Testis (tissue), 5 donors: Measurements from ENCODE around the gene TM2D1. TPM values are rescaled to one million over a fixed set of nuclear protein-coding genes. Genes with fewer than 3 reads are reported as not detected.

Source experiments
- DNase-seq: peaks from one replicate; pipeline ENCODE4 v3.0.0-alpha.2; 2019
- H3K27ac ChIP-seq, 2 donors: fragments of 200-600 bp; sonication (generic); one replicate each; pipeline ENCODE4 v1.5.1; 2019
- H3K27me3 ChIP-seq: fragments of 200-600 bp; sonication (generic); one replicate; pipeline ENCODE4 v1.5.1; 2019
- H3K36me3 ChIP-seq: fragments of 200-600 bp; sonication (generic); one replicate; pipeline ENCODE4 v1.5.1; 2017; ENCODE audit warnings: low read depth; ENCODE audit errors: missing control alignments
- H3K4me1 ChIP-seq: fragments of 200-600 bp; sonication (generic); one replicate; pipeline ENCODE4 v1.5.1; 2019
- H3K4me3 ChIP-seq, 2 donors: fragments of 200-600 bp; sonication (generic); one replicate each; pipeline ENCODE4 v1.5.1; 2017 to 2019
- H3K9me3 ChIP-seq: fragments of 200-600 bp; sonication (generic); one replicate; pipeline ENCODE4 v1.5.1; 2017
- POLR2A ChIP-seq: fragments of 450-650 bp; IDR thresholded peaks from one replicate; pipeline ENCODE4 v1.6.1; 2017; ENCODE audit warnings: antibody characterized with exemption, mild to moderate bottlenecking, moderate library complexity
- WGBS, 2 donors: methylation state at CpG; one replicate each; pipeline ENCODE4 v1.1.5; 2018; 5-methylcytosine and 5-hydroxymethylcytosine counted together
- intact Hi-C: fragments of 100-400 bp; cut with DNase I; formaldehyde crosslinking; loops from one replicate; pipeline ENCODE4 v1.15.1; 2023; ENCODE audit warnings: low total_unique reads
- long read RNA-seq, 2 donors: transcript quantifications; one replicate each; lab custom pipeline, GENCODE V29; 2026
- polyA plus RNA-seq: library from polyadenylated mRNA; stranded (reverse); fragments of 350-450 nt; fragmentation: Illumina TruSeq; extraction: RNeasy Lipid Tissue Mini Kit (QIAGEN cat#74804); gene quantifications from one replicate; pipeline ENCODE4 v1.2.3, GENCODE V29; 2014; ENCODE audit warnings: low read depth, low replicate concordance; ENCODE audit not compliant: insufficient read depth
- total RNA-seq, 2 donors: library from RNA; depleted of rRNA; stranded (reverse); fragments of >200 nt; gene quantifications; one replicate each; pipeline ENCODE4 v1.2.3, GENCODE V29; 2016
- TF ChIP-seq, protein P1 (sequence below), 3 experiments: fragments of 450-650 bp in 2 of 3; fragments of 200-600 bp in 1 of 3; sonication (generic) in 1 of 3; IDR thresholded peaks; one replicate each; pipeline ENCODE4 v1.5.1; 2016 to 2019; ENCODE audit warnings: antibody characterized with exemption in 3 of 3, mild to moderate bottlenecking in 2 of 3, moderate library complexity in 1 of 3

Gene TM2D1
- total RNA-seq = 10 to 100 TPM; 57.1 to 68.9 TPM
- polyA plus RNA-seq = 67.3 TPM
- long read RNA-seq, donor 1, transcript TM2D1-212 (7 exons, 969 nt) = major isoform, 15 of 17 reads
- long read RNA-seq, donor 1, partial matches to known transcripts = 0 of 17 reads
- long read RNA-seq, donor 1, other reads (novel, unspliced or antisense) = 0 of 17 reads
- long read RNA-seq, donor 2, transcript TM2D1-212 (7 exons, 969 nt) = major isoform, 13 of 15 reads
- long read RNA-seq, donor 2, partial matches to known transcripts = 0 of 15 reads
- long read RNA-seq, donor 2, other reads (novel, unspliced or antisense) = 0 of 15 reads

DNA sequence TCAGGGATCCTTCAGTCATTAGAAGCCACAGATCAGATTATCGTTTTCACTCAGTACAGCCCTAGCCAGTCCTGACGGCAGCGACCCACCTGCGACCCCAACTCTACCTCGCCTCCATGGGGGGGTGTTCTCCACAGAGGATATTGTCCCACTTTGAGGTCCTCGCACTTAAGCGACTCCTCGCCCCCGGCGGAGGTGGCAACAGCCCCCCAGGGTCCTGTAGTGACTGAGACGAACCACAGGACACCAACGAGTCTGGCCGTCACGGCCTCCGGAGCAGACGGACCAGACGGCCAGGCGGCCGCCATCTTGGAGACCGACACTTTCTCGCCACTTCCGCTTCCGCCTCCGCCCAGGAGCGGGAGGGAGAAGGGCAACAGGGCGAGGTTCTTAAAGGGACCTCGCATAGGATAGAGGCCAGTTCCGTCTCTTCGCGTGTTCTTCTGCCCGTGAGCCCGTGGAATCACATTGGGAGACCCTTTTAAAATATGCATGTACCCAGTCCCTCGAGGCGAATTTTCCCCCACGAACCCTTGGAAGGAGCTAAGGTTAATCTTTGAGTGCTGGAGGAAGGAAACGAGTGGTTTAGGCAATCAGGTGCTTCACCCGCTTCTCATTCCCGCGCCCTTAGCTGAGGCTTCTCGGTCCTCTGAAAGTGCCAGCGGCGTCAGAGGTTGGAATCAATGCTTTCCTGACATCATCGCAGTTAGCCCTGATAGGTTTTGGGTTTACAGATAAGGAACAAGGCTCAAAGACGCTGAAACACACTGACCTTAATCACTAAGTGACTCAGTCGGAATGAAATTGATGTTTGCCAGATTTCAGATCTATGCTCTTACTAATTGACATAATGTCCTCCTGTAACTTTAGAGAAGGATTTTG lies at the start of gene TM2D1:
Gene TM2D1, minus strand, starts transcription at position 329 of the 882 bp plus-strand sequence. Its CDS starts 21 bp downstream, at position 308.
- WGBS, 2 donors = 0% methylated on average over 23 to 45 of the region's 45 CpGs
- intact Hi-C loops = no loop called here

DNA sequence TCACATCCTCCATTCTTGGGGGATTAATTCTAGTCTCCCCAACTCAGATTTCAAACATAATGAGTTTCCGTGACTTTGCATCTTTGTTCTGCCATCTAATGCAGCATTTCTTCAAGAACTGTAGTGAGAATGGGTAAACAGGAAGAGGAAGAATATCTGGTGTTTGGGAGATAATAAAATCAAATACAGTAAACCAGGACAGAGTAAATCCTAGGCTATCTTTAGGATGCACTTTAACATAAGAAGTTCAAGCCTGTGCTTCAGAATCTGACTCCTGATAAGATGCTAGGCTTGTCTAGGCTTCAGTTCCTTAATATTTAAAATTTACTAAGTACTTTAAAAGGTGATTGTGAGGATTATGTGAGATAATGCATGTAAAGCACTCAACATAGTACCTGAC lies 45.2 kb upstream of the TM2D1 start:
- H3K27ac ChIP-seq = no peak overlapping the region
- H3K27me3 ChIP-seq = no peaks in the 10 kb centered on the region
- intact Hi-C loops = no loop called here
- DNase-seq = no peak
- H3K4me1 ChIP-seq = no peaks in the 10 kb centered on the region
- H3K4me3 ChIP-seq = no peak overlapping the region
- no peak for TF ChIP-seq POLR2A
- TF ChIP-seq, protein P1, sequence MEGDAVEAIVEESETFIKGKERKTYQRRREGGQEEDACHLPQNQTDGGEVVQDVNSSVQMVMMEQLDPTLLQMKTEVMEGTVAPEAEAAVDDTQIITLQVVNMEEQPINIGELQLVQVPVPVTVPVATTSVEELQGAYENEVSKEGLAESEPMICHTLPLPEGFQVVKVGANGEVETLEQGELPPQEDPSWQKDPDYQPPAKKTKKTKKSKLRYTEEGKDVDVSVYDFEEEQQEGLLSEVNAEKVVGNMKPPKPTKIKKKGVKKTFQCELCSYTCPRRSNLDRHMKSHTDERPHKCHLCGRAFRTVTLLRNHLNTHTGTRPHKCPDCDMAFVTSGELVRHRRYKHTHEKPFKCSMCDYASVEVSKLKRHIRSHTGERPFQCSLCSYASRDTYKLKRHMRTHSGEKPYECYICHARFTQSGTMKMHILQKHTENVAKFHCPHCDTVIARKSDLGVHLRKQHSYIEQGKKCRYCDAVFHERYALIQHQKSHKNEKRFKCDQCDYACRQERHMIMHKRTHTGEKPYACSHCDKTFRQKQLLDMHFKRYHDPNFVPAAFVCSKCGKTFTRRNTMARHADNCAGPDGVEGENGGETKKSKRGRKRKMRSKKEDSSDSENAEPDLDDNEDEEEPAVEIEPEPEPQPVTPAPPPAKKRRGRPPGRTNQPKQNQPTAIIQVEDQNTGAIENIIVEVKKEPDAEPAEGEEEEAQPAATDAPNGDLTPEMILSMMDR (IDR thresholded peaks at IDR 0.05) = no peak
- H3K36me3 ChIP-seq = no peaks in the 10 kb centered on the region
- WGBS, 2 donors = 81 to 94% methylated on average over 1 of the region's 1 CpG
- no peaks in the 10 kb centered on the region for H3K9me3 ChIP-seq

More for the DNA sequence above, at the start of gene TM2D1:
- no peaks in the 10 kb centered on the region for H3K27me3 ChIP-seq
- TF ChIP-seq, protein P1 (IDR thresholded peaks at IDR 0.05) = no peak
- TF ChIP-seq POLR2A = no peak
- peak within 1 kb of the TSS; percentile 84 to 88 for H3K27ac ChIP-seq
- peak within 1 kb of the TSS; percentile 84 to 99 for H3K4me3 ChIP-seq
- H3K36me3 ChIP-seq = no peaks in the 10 kb centered on the region
- DNase-seq = peak; percentile 94
- H3K4me1 ChIP-seq = peaks cover 7% of the 10 kb centered on the region
- no peaks in the 10 kb centered on the region for H3K9me3 ChIP-seq

DNA sequence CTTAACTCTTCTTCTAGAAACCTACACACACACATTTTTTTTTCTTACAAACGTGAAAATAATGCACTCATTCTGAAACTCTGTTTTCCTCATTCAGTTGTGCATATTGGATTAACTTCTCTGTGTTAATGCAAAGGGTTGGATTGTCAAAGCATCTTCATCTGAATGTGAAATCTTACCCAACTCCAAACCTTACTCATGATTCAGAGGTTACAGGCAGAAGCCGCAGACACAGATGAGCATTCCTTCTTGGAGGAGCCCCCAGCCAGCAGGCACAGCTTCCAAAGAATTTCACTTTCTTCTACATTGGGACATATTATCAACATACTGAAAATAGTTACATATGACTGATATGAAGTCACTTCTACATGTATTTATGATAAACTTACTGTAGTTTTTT lies 33.0 kb upstream of the TM2D1 start:
- no peak overlapping the region for H3K4me3 ChIP-seq
- DNase-seq = no peak
- H3K36me3 ChIP-seq = no peaks in the 10 kb centered on the region
- TF ChIP-seq, protein P1 (IDR thresholded peaks at IDR 0.05) = no peak
- no peak for TF ChIP-seq POLR2A
- WGBS, 2 donors = 64 to 73% methylated on average over 2 of the region's 2 CpGs
- H3K27ac ChIP-seq = no peak overlapping the region
- H3K4me1 ChIP-seq = peaks cover 6% of the 10 kb centered on the region
- no peaks in the 10 kb centered on the region for H3K27me3 ChIP-seq
- intact Hi-C loops = no loop called here
- no peaks in the 10 kb centered on the region for H3K9me3 ChIP-seq

DNA sequence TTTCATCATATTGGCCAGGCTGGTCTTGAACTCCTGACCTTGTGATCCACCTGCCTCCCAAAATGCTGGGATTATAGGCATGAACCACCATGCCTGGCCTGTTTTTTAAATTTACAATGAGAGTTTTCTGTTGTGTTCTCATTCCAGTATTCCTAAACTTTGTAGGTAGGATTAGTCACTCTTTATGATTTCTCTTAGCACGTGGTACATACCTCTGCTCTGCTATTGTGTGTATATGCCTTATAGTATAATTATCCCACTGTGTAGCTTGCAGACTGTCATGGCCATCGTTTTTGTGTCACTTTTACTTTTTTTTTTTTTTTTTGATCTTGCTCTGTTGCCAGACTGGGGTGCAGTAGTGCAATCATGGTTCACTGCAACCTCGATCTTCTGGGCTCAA lies 31.8 kb upstream of the TM2D1 start:
- no peak for DNase-seq
- Histone ChIP-seq H3K27me3 (no peaks in the 10 kb centered on the region), H3K36me3 (no peaks in the 10 kb centered on the region), H3K27ac (no peak overlapping the region), H3K4me3 (no peak overlapping the region), H3K4me1 (peaks cover 6% of the 10 kb centered on the region), H3K9me3 (no peaks in the 10 kb centered on the region)
- intact Hi-C loops = no loop called here
- WGBS, 2 donors = 81 to 86% methylated on average over 3 of the region's 3 CpGs
- no peak for TF ChIP-seq POLR2A
- TF ChIP-seq, protein P1 (IDR thresholded peaks at IDR 0.05) = no peak
